ENCODE results near the gene HS2ST1.

DNA sequence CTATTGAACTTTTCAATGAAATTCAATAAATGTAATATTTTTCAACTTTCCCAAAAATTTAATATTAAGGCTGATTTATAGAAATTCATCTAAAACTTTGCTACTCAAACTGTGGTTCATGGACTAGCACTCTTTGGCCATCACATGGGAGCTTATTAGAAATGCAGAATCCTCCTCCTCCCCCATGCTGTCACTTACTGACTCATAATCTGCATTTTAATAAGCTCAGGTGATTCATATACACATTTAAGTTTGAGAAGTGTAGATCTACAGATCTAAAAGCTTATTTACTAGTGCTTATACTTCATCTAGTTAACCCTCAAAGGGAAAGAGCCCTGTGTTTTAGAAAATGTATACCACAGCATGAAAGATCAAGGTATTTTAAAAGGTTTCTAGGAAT, 84.3 kb downstream of the HS2ST1 start:
- TF ChIP-seq RAD21 (conservative IDR thresholded peaks at IDR 0.05 in 1 of 2, IDR thresholded peaks at IDR 0.05 in 1 of 2), result no peak
- TF ChIP-seq, protein P1, sequence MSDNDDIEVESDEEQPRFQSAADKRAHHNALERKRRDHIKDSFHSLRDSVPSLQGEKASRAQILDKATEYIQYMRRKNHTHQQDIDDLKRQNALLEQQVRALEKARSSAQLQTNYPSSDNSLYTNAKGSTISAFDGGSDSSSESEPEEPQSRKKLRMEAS (IDR thresholded peaks at IDR 0.05), result no peak
- no peak for TF ChIP-seq POLR2A (IDR thresholded peaks at IDR 0.05; ENCODE audit: low read length)
- TF ChIP-seq, protein P2, sequence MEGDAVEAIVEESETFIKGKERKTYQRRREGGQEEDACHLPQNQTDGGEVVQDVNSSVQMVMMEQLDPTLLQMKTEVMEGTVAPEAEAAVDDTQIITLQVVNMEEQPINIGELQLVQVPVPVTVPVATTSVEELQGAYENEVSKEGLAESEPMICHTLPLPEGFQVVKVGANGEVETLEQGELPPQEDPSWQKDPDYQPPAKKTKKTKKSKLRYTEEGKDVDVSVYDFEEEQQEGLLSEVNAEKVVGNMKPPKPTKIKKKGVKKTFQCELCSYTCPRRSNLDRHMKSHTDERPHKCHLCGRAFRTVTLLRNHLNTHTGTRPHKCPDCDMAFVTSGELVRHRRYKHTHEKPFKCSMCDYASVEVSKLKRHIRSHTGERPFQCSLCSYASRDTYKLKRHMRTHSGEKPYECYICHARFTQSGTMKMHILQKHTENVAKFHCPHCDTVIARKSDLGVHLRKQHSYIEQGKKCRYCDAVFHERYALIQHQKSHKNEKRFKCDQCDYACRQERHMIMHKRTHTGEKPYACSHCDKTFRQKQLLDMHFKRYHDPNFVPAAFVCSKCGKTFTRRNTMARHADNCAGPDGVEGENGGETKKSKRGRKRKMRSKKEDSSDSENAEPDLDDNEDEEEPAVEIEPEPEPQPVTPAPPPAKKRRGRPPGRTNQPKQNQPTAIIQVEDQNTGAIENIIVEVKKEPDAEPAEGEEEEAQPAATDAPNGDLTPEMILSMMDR (IDR thresholded peaks at IDR 0.05), result no peak
- no peak for TF ChIP-seq CBX8 (IDR thresholded peaks at IDR 0.05)
- TF ChIP-seq EP300 (IDR thresholded peaks at IDR 0.05), result no peak
- TF ChIP-seq MYC (IDR thresholded peaks at IDR 0.05; ENCODE audit: borderline replicate concordance, low read length), result no peak
